Measurements from ENCODE around the gene F13A1.

GRCh38 chr6:6220718-6221117, 99.7 kb downstream of the F13A1 start:
- TF ChIP-seq CTCF (IDR thresholded peaks at IDR 0.05): no peak
- TF ChIP-seq POLR2AphosphoS5 (IDR thresholded peaks at IDR 0.05): no peak
